Putamen (tissue), 1 donor: ENCODE measurements around the gene SLC24A3.

Experiments used
- DNase-seq: peaks from one replicate; pipeline ENCODE4 v3.0.0-alpha.2; 2016; ENCODE audit warnings: low spot score

Gene SLC24A3

GRCh38 chr20:19679900-19680495 lies 467.6 kb downstream of the SLC24A3 start:
- no peak for DNase-seq

GRCh38 chr20:19682249-19682648 lies 469.8 kb downstream of the SLC24A3 start:
- no peak for DNase-seq

GRCh38 chr20:19683188-19683587 lies 470.7 kb downstream of the SLC24A3 start:
- no peak for DNase-seq

- no peak for DNase-seq
These were observed 471.4 kb downstream of the SLC24A3 start for GRCh38 chr20:19683822-19684221.

- DNase-seq, result peak; percentile 68
These were observed 475.8 kb downstream of the SLC24A3 start for GRCh38 chr20:19688031-19688806.

- no peak for DNase-seq
These were observed 478.0 kb downstream of the SLC24A3 start for GRCh38 chr20:19690462-19690861.

- DNase-seq, result no peak
These were observed 478.7 kb downstream of the SLC24A3 start for GRCh38 chr20:19691125-19691524.

GRCh38 chr20:19692100-19692499 lies 479.7 kb downstream of the SLC24A3 start:
- no peak for DNase-seq

GRCh38 chr20:19692685-19693119 lies 480.3 kb downstream of the SLC24A3 start:
- DNase-seq, result peak; percentile 20

- no peak for DNase-seq
These were observed 481.1 kb downstream of the SLC24A3 start for GRCh38 chr20:19693508-19693907.

GRCh38 chr20:19695081-19695480 lies 482.6 kb downstream of the SLC24A3 start:
- DNase-seq, result no peak

- no peak for DNase-seq
These were observed 484.2 kb downstream of the SLC24A3 start for GRCh38 chr20:19696620-19697019.

- no peak for DNase-seq
These were observed 485.0 kb downstream of the SLC24A3 start for GRCh38 chr20:19697415-19697814.

- no peak for DNase-seq
These were observed 486.9 kb downstream of the SLC24A3 start for GRCh38 chr20:19699180-19699971.

- no peak for DNase-seq
These were observed 489.0 kb downstream of the SLC24A3 start for GRCh38 chr20:19701429-19701828.

GRCh38 chr20:19706463-19706862 lies 494.0 kb downstream of the SLC24A3 start:
- DNase-seq, result peak; percentile 12

GRCh38 chr20:19709635-19710335 lies 497.3 kb downstream of the SLC24A3 start:
- no peak for DNase-seq

GRCh38 chr20:19710336-19711120 lies 498.1 kb downstream of the SLC24A3 start:
- no peak for DNase-seq

- no peak for DNase-seq
These were observed 498.7 kb downstream of the SLC24A3 start for GRCh38 chr20:19711126-19711525.

- no peak for DNase-seq
These were observed 500.3 kb downstream of the SLC24A3 start for GRCh38 chr20:19712721-19713260.
